Epidermal melanocyte (primary cell): ENCODE data around the gene HNF4A.

ENCODE experiments used
- DNase-seq: peaks from one replicate; pipeline ENCODE4 v3.0.0; 2011; ENCODE audit warnings: low spot score; ENCODE audit not compliant: insufficient read length

HNF4A gene

DNA sequence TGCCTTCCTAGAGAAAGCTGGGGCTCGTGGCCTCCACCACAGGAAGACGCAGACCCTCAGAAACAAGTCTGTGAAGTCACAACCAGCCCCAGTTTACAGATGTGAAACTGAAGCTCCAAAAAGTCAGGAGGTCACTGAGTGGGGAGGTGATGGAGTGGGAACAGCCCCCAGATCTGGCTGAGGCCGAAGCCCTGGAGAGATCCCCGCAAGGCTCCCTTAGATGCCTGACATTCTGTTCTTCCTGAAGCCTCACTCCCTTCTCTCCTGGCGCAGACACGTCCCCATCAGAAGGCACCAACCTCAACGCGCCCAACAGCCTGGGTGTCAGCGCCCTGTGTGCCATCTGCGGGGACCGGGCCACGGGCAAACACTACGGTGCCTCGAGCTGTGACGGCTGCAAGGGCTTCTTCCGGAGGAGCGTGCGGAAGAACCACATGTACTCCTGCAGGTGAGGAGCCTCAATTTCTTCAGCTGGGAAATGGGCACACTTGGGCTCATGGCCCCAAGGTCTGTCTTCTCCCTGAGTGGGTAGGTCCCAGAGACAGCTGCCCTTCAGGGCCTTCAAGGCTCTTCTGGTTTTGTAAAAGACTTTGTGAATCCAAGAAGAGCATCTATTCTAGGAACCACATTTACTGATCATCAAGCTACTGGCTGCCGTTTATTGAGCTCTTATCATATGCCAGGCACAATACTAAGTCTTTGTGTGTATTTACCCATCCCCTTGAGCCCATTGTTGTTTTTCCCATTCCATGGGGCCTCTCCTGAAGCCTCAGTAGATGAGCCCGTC, 50.5 kb downstream of the HNF4A start:
- DNase-seq = no peak

DNA sequence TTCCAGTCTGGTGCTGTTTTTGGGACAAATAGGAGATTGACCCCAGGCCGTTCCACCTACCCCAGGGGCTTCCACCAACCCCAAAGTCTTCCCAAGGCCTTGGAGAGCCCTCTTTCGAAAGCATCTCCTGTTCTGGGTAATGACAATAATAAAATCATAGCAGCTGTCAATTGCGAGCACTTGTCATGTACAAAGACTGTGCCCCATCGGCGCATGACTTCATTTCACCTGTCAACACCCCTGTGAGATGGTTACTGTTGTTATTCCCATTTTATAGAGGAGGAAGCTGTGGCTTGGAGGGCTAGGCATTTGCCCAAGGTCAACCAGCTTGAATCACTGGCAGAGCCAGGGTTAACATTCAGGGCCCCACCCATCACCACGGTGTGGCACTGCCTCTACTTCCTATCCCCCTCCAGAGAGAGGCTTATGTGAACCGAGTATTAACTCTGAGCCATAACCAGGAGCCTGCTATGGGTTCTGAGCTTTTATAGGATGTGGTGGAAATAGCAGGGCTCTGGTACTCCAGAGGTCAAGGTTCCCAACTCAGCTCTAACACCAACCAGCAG, 51.2 kb downstream of the HNF4A start:
- no peak for DNase-seq

DNA sequence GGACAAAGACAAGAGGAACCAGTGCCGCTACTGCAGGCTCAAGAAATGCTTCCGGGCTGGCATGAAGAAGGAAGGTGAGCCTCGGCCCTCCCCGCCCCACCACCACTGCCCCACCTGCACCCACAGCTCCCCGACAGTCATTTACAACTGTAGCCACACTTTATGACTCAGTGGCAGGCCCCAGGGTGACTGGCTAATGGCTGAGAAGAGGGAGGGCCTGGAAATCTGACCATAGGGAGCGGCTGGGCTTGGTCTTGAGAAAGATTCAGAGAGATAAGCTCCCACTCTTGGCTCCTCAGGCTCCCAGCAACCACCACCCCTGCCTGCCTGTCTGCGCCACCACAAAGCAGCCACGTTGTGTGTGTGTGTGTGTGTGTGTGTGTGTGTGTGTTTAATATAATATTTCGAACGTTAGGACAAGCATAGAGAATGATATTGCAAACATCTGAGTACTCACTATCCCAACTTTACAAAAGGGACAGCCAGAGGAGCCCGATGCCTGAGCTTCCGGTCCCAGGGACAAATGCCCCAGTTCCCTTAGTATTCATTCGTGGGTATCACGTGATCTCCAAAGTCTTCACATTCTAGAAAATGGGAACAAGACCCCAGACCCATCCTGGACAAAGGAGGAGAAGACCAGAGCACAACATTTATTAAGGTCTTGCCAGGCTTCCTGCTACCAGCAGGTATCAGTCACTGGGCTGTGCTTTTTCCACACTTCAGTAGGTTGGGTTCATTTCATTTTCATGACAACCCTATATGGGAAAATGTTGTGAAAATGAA, 52.1 kb downstream of the HNF4A start:
- no peak for DNase-seq

DNA sequence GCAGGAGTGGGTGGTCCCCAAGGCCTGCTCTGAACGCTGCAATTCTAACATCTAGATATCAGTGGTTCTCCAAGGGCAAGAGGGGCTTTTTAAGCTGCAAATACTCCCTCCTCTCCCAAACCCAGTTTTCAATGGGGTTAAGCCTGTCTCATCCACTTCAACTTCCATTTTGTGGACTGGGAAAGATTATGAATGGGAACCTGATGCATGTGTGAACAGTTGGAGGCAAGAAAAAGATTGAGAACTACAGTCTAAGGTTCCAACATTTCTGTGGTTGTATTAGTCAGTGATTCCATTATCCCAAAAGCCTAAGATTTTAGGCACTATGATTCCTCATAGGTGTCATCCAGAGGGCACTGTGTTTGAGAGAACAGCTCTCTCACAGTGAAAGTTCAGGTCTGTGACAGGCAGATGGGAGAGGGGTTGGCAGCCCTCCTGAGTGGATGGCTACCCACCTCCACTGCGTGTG, 53.7 kb downstream of the HNF4A start:
- DNase-seq = no peak

DNA sequence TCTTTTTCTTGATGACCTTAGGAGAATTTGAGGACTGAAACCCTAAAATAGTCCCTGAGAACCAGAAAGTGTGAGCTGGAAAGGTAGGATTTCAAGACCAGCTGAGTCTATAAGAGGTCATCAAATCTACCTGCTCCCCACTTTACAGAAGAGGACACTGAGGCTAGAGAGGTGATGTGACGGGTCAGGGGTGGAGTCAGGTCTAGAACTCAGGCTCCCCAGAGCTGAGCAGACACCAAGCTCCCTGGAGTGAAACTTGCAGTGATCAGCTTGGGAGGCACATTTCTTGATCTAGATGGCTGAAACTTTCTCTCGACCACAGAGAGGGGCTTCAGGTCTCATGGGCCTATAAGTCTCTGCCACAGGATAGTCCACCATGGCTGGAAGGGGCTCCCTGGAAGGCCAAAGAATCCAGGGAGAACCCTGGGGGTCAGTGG, 55.1 kb downstream of the HNF4A start:
- DNase-seq = no peak

DNA sequence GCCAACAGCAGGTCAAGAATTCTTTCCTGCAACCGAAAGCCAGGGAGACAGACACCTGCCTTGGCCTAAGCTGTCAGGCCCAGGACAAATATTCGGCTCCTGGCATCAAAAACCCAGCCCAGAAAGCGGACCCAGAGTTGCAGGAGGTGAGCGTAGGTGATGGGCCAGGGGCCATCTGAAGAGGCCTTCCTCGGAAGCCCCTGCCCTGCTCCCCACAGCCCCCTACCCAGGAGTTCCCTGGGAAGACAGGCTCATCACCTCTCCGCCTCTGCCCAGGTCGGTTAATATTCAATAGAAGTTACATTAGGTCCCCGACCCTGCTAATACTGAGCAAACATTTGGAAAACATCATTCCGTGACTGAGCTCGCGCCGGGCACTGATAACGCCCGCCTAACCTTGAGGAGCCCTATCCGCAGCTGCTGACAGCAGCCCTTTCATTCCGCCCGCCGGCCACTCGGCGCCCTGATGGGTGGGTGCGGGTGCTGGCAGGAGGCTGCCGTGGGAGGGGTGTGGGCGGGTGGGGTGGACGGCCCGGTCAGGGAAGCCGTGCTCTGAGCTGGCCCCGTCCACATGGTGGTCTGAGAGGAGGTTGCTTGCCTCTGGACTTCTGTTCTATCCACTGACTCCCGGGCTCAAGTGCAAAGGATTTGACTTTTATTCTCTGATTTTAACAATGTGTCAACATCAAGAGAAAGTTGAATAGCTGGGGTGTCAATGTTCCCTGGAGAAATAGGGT, 55.7 kb downstream of the HNF4A start:
- DNase-seq = no peak

DNA sequence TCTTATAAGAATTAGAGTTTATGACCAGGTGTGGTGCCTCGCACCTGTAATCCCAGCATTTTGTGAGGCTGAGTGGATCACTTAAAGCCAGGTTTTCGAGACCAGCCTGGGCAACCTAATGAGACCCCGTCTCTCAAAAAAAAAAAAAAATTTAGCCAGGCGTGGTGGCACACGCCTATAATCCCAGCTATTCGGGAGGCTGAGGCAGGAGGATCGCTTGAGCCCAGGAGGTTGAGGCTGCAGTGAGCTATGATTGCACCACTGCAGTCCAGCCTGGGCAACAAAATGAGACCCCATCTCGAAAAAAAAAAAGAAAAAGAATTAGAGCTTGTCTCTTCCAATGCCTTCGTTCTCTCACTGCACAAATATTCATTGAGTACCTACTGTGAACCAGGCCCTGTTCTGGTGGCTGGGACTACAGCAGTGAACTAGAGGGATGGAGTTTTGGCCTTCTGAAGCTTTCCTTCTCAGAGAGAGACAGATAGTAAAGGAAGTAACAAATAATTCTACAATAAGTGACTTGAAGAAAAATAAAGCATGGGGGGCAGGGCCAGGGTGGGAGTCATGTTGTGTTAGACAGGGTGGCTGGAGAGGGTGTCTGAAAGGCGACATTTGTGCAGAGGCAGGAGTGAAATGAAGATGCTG, 56.4 kb downstream of the HNF4A start:
- no peak for DNase-seq

DNA sequence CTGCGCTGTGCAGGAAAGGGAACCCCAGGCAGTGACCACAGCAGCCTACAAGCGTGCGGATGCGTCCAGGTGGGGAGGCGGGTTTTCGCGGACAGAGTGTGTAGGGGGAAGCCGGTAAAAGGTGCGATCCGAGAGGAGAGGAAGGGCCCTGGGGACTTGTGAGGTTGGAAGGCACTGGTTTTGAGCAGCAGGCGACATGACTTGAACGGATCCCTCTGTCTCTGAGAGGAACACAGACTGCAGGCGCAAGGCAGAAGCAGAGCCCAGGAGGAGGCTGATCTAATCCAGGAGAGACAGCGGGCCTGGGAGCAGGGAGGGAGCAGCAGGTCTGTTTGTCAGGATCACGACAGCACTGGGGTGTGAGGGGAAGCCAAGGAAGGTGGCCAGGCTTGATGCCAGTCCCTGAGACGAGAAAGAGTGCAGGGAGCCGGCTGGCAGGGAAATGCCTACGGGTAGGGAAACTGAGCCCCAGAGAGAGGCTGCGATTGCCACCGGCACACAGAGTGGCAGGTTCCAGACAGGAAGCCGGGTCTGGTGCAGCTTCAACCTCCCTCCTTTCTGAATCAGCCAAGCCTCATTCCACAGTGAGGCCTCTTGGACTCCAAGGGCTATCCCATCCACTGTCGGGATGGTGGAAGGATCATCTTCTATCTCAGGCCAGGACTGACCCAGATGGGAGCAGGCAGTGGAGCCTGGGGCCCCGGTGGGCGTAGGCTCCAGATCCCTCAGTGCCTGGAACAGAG, 57.1 kb downstream of the HNF4A start:
- no peak for DNase-seq

DNA sequence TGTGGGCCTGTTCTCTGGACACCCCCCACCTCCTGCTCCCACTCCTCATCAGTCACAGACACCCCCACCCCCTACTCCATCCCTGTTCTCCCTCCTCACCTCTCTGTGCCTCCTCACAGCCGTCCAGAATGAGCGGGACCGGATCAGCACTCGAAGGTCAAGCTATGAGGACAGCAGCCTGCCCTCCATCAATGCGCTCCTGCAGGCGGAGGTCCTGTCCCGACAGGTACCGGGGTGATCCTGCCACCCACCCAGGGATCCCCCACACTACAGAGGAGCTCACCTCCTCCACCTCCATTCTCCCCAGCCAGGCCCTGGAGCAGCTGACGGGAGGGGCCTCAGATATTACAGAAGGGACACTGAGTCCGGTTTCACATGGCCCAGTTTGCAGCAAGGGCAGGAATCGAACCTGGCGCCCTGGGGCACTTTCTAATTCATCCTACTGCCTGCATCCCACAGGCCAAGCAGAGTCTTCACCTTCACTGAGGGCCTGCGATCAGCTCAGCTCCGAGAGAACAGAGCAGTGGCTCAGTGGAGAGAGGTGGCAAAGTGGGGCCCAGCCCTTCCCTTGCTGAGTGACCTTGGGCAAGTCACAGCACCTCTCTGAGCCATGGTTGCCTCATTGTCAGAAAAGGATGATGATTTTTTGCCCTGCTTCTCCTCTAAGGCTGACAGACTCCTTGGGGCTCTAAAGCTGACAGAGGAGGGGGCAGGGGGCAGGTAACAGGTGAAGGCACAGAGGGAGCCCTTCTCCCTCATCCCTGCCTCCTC, 58.3 kb downstream of the HNF4A start:
- DNase-seq = no peak

DNA sequence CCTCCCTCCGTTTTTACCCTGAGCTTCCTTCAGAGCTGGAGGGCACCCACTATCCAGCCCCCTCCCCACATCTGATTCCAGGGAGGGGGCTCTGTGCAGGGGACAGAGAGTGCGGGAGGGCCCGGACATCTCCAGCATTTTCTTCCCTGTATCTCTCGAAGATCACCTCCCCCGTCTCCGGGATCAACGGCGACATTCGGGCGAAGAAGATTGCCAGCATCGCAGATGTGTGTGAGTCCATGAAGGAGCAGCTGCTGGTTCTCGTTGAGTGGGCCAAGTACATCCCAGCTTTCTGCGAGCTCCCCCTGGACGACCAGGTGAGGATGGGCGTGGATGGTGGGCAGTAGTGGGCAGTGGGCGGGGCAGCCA, 58.8 kb downstream of the HNF4A start:
- no peak for DNase-seq

DNA sequence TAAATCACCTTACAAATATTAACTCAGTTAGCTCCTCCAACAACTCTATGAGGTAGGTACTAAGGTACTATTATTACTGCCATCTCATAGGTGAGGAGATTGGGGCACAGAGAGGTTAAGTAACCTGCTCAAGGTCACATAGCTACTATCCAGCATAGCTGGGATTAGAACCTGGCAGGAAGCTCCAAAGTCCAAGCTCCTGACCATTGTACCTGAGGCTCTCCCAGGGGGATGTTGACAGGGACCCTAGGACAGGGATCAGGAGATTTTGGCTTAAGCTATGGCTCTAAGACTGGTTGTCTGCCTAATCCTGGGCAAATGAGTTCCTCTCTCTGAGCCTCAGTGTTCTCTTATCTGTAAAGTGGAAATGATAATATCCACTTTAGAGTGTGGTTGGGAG, 59.3 kb downstream of the HNF4A start:
- DNase-seq = no peak

DNA sequence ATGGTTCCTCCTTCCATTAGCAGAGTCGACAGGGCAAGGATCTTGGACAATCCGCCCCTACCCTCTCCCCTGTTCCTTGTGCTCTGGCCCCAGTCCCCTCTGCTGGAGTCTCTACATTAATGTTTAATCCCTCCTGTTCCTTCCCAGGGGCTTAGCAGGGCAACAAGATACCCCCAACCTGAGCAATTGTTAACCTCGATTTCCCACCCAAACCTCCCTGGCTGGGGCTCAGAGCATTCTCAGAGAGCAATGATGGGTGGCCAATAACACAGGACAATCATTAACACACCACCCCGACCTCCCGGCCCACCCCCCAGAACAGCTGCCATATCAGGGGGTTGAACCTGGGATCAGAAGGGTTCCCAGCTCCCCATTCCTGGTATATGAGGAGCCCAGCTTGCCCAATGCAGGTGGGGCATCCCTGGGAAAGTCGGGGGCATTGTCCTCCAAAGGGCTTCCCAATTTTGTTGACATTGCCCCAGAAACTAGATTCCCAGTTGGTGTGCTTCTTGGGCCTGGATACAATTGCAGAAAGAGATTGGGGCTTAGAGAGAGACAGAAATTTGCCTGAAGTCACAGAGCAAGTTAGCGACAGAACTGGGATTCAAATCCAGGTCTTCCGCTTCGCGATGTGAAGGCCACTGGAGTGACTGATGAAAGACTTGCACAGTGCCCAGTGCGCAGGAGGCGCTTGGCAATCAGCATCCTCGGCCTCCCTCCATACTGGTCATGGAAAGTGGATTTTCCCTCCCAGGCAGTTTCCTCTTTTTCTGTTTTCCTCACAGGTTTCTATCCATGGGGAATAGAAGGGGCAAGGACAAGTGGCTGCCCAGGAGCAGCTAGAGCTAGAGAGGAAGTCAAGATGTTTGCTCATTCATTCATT, 60.6 kb downstream of the HNF4A start:
- no peak for DNase-seq

DNA sequence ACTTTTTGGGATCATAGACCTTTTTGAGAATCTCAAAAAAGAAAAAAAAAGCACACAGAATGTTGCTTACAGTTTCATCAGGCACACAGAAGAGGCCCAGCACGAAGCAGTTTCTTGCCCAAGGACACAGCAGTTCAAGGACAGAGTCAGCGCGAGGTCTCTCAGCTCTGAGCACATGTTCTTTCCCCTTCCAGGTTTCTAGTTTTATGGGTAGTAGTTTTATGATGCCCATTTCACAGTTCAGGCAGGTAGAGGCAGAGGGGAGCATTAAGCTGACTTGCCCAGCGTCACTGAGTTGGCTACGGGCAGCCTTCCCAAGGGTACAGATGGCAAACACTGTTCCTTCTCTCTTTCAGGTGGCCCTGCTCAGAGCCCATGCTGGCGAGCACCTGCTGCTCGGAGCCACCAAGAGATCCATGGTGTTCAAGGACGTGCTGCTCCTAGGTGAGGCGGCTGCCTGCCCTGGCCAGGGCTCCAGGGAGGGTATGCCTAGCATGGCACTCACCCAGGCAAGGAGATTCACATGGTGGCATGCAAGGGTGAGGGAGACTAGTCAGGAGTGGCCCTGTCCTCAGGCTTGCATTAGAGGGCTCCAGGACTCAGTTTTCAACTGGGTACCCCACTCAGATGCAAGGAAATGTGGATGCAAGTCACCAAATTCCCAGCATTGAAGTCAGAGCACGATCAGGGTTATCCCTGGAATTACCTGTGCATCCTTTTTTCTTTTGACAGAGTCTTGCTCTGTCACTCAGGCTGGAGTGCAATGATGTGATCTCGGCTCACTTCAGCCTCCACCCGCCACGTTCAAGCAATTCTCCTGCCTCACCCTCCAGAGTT, 62.8 kb downstream of the HNF4A start:
- no peak for DNase-seq

DNA sequence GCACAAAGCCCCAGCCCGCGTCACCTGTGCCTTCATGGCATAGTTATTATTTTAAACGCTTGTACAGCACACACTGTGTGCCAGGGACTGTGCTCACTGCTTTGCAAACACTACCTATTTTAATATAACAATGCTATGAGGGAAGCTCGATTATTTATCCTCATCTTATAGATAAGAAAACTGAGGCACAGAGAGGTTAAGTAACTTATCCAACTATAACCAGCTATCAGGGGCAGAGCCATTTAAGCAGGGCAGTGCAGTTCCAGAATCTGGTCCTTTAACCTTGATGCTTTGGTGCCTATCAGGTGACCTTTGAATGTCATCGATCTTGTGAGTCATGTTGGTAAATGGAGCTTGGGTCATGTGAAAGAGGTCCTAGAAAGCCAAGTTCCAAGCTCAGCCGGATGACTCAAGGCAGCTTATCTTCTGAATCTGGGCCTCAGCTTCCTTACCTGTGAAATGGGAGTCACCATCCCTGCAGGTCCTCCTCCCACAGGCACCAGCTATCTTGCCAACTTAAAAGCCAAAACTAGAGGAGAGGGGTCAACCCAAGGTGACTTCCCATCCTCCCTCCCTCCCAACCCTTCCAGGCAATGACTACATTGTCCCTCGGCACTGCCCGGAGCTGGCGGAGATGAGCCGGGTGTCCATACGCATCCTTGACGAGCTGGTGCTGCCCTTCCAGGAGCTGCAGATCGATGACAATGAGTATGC, 63.8 kb downstream of the HNF4A start:
- DNase-seq = no peak

DNA sequence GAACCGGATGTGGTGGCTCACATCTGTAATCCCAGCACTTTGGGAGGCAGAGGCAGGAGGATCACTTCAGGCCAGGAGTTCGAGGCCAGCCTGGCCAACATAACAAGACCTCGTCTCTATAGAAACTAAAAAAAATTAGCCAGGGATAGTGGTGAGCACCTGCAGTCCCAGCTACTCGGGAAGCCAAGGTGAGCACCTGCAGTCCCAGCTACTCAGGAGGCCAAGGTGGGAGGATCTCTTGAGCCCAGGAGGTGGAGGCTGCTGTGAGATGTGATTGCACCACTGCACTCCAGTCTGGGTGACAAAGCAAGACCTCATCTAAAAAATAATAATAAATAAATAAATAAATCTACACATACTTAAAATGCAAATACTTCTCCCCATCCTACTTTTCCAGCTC, 65.0 kb downstream of the HNF4A start:
- DNase-seq = no peak

DNA sequence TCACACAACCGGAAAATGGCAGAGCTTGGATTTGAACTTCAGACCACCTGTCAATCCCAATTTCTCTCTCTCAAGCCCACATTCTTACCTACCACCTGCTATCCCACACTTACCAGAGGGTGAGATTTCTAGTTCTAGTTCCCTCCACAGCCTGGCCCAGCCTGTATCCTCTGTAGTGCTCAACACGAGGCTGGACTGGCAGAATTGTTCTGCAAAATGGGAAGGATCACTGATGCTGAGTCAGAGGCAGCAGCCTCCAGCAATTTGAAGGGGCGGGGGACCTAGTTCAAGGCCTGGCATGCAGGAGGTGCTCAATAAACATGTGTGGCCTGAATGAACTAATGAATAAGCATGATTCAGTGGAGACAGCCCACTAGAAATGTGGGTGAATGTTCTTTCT, 66.6 kb downstream of the HNF4A start:
- no peak for DNase-seq

DNA sequence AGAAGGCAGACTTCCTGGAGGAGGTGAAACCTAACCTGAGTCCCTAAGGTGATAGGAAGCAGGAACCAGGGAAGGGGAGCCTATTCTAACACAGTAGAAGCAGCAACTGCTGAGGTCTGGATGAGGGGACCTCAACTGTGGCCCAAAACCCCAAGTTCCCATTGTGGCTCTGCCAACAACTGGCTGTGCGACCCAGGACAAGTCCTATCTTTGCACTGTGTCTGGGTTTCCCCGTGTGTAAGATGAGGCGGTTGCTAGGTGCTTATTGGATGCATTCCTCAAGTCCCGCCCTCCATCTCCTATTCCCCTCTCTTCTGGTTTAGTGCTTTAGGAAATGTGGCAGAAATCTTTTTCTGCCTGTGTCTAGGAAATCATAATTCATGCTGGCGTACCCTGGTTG, 68.0 kb downstream of the HNF4A start:
- no peak for DNase-seq
